NCI-H82 treated with DMSO at 0.1 percent for 48 hours (cell line): ENCODE measurements around the gene MYO1D.
"Not testable (repeated sequence)": the region's sequence is repeated elsewhere in the genome, so short reads cannot be mapped to it uniquely, and the experiment has no call there.

Experiments used
- DNase-seq: peaks from one replicate; lab custom pipeline; 2025; ENCODE audit not compliant: unreplicated experiment; lab: John Stamatoyannopoulos, UW

Gene MYO1D

GRCh38 chr17:32693194-32693897 is 183.6 kb downstream of the MYO1D start:
- DNase-seq, result no peak

DNA sequence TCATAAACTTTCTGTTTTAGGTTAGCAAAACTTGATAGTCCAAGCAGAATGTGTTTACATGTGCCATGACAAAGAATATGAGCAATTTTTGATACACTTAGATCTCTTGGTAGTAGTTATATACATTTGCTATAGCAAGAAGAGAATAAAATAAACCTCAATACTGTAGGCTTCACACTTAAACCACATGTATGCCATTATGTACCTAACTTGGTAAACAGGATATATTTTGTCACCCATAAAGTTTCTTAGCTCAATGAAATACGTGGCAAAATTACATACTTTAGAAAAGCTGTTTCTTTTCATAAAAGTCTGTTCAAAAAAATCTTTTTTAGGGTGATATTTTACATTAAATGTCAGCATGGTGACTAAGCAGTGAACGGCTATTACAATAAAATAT is 184.7 kb downstream of the MYO1D start:
- no peak for DNase-seq

GRCh38 chr17:32689348-32689747 is 187.6 kb downstream of the MYO1D start:
- no peak for DNase-seq

- DNase-seq, result no peak
Measured at GRCh38 chr17:32688221-32688620, 188.7 kb downstream of the MYO1D start.

GRCh38 chr17:32684087-32684958 is 192.6 kb downstream of the MYO1D start:
- no peak for DNase-seq

DNA sequence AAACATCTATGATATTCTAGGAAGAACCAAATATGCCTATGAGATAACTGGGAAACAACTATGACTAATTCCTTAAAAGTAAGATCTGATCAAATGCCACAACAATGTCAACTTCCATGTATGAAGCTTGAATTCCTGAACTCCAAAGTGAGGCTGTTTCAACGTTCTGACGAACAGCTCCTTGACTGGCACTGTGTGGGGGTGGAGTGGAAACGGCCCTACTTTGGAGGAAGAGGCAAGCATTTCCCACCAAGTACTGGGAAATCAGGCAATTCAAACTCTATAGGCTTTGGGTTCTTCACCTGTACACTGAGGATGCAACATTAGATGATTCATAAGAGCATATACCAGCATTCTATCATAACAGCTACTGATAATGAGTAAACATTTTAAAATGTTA is 203.0 kb downstream of the MYO1D start:
- no peak for DNase-seq

GRCh38 chr17:32672711-32673110 is 204.2 kb downstream of the MYO1D start:
- DNase-seq, result no peak

DNA sequence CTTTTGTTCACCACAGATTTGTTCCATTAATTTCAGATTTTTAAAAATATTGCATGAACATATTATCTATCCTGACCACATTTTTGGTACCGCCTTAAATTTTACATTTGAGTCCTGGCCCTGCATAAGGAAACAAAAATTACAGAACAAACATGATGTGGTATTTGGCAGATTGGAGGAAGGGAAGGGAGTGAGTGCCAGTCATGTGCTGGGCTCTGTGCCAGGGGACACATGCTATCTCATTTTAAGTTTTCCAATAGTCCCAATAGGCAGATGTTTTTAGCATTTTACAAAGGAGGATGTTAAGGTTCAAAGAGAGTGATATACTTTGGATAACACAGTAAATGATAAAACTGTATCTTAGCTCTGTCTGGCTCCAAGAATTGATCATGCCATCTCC is 205.0 kb downstream of the MYO1D start:
- DNase-seq, result no peak

GRCh38 chr17:32664936-32665583 is 211.9 kb downstream of the MYO1D start:
- DNase-seq, result no peak

DNA sequence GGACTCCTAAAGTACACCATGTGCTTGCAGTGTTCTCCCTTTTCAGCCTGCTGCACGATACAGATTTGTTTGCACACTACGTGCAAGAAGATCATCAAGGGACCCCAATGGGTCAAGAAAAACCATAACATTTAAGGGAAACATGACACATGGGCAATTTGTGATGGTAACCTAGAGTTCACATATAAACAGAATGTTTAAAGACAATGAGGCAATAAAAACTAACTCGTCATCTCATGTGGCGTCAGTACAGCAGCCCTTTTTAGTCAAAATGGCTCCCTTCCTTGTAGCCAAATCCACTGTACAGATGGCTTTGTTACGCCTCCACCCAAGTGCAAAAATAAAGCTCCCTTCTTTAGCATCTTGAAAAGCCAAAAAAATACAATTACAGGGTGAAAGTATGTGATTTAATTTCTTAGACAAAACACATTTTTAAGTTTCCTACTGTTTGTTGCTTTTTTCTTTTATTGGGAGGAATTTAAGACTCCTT is 216.4 kb downstream of the MYO1D start:
- no peak for DNase-seq

DNA sequence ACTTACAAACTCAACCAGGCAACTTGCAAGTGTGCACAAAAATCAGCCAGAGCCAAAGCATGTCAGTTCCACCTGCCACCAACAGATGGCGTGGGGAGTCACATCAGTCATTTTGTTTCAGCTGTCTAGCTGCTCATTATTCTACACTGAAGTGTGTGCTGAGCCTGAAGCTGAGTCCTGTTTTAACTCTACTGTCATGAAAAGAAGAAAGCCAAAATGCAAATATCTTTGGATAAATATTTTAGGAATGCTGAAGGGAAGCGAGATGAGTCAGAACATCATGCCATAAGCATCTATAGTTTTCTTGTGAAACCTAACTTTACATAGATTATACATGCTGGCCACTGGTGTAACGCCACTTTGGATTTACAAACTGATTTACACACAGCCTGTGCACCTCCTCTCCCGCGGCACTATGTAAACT is 217.5 kb downstream of the MYO1D start:
- DNase-seq, result peak; percentile 59

- DNase-seq, result no peak
Measured at GRCh38 chr17:32658470-32659418, 218.2 kb downstream of the MYO1D start.

GRCh38 chr17:32656886-32657285 is 220.0 kb downstream of the MYO1D start:
- DNase-seq, result no peak

GRCh38 chr17:32654324-32654723 is 222.6 kb downstream of the MYO1D start:
- no peak for DNase-seq

- no peak for DNase-seq
Measured at GRCh38 chr17:32651084-32651483, 225.8 kb downstream of the MYO1D start.

DNA sequence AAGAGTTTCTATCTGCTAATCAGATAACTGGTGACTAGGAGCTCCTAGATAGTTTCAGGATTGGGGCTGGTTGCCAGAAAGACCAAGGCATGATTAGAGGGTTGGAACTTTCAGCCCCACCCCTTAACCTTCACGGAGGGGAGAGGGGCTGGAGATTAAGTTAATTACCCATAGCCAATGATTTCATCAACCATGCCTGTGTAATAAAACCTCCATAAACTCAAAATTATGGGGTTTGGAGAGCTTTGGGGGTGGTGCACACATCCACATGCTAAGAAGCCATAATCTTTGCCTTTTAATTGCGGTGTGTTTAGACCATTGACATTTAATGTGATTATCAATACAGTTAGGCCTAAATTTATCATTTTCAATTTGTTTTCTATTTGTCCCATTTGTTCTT is 228.5 kb downstream of the MYO1D start:
- DNase-seq, result no peak

DNA sequence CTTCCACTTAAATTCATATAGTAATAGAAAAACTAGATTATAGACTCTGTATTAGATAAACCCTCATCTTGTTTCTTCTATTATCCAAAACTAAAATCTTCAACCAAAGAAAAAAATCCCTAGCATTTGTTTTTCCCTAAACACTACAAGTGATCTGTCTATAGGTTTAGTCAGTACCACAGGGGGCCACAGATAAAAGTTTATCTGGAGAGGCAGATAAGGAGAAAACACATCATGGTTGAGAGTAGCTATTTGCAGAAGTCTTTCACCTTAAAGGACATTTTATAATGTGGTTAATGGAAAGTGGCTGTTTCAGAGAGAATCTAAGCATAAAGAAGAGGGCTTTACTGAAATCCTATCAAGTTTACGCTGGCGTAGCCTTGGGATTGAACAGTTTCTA is 230.0 kb downstream of the MYO1D start:
- DNase-seq, result no peak

GRCh38 chr17:32641514-32641913 is 235.4 kb downstream of the MYO1D start:
- DNase-seq, result not testable (repeated sequence)

DNA sequence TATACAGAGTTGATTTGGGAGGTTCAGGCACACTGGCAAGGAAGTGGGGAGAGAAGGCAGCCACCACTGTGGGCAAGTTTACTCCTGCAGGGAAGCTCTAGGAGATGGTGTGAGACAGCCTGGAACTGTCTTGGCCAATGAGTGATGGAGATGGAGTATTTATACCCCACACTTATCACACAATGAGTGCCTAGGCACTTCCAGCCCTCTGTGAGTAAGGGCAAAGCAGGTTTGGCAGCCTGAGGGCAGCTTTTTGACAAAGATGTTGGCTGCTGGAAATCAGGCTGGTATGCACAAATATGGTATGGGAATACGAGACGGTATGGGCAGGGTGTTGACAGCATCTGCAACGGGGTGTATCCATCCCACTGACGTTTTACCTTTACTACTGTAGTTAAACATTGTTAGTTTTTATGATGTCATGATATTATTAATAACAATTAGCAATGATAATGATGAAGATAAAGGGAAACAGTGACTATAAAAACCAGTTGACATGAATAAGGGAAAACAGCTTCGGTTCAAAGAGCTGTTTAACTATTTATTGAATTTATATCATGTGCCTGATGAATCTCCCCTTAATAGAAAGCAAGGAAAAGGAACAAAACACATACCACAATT is 240.2 kb downstream of the MYO1D start:
- no peak for DNase-seq

GRCh38 chr17:32634167-32634566 is 242.8 kb downstream of the MYO1D start:
- DNase-seq, result no peak
